GM19025 (cell line): ENCODE measurements around the gene OTUB1.
"Not testable (repeated sequence)": the region's sequence is repeated elsewhere in the genome, so short reads cannot be mapped to it uniquely, and the experiment has no call there.

Source experiments
- ATAC-seq: cut with Tn5 transposase; IDR thresholded peaks from one replicate; pipeline ENCODE4 v1.9.1; 2021; ENCODE audit warnings: mild to moderate bottlenecking, low read depth, moderate library complexity; ENCODE audit not compliant: unreplicated experiment

The OTUB1 gene

DNA sequence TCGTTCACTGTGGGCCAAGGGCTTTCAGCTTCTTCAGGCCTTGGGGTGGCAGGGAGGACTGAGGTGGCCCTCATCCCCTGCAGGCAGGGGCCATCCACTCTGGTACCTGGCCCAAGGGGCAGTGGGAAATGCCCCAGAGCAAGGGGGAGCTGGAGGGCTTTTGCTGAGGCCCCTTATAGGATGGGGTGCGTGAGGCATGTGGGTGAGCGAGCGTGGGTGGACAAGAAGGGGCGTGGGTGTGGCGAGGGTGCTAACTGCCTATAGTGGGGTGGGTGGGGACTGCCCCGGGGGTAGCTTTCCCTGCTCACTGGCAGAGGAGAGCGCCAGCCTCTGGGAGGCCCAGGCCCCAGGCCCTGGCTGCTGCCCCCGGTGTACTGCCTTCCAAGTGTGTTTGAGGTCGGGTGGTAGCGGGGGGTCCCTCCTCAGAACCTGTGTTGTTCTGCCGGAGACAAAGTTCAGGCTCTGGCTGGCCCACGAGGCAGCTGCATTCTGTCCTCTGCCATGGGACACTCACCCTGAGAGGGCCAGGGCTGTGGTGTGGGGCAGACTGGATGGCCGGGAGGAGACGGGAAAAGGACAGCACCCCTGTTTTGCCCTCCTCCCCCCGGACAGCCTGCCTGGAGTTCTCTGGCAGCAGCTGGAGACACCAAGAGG lies 52.9 kb downstream of the OTUB1 start:
- no peak for ATAC-seq

GRCh38 chr11:64040684-64041322 lies 54.6 kb downstream of the OTUB1 start:
- no peak for ATAC-seq

- no peak for ATAC-seq
Measured at GRCh38 chr11:64041846-64042245, 55.6 kb downstream of the OTUB1 start.

DNA sequence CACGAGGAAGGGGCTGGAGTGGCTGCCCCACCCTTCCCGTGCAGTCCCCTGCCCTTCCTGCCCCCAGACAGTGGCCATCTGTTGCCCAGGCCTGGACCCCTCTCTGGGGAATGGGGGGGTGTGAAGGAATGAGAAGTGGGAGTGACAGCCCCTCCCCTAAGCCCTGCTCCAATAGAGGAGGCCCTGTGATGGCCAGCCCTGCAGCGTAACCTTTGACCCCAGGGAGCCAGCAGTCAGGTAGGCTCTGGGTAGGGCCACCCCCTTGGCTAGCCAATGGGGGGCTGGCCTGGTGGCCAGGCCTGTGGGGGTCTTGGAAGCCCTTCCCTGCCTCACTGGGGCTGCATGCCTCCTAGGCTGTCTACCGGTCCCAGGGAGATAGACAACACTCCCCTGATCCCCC lies 56.1 kb downstream of the OTUB1 start:
- no peak for ATAC-seq

DNA sequence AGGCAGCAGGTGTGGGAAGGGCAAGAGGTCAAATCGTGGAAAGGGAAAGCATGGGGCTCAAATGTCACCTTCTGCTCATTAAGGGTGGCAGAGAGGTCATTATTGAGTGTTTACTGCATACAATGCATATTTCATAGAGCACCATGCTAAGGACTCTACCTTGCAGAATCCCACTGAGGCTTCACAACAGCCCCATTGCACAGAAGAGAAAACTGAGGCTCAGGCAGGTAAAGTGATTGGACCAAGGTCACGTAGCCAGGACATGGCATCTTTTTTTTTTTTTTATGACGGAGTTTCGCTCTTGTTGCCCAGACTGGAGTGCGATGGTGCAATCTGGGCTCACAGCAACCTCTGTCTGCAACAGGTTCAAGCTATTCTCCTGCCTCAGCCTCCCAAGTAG lies 57.3 kb downstream of the OTUB1 start:
- no peak for ATAC-seq

GRCh38 chr11:64044730-64045393 lies 58.6 kb downstream of the OTUB1 start:
- no peak for ATAC-seq

- ATAC-seq: no peak
Measured at GRCh38 chr11:64045700-64046099, 59.5 kb downstream of the OTUB1 start.

- ATAC-seq: not testable (repeated sequence)
Measured at GRCh38 chr11:64047373-64047772, 61.1 kb downstream of the OTUB1 start.
